GM12875 (cell line): Measurements from ENCODE around the gene RC3H1.

Experiments used
- H3K4me3 ChIP-seq: one replicate; pipeline ENCODE4 v1.5.1; 2011; ENCODE audit warnings: low read depth, low read length, control low read depth
- CTCF ChIP-seq: IDR thresholded peaks from 2 replicates; pipeline ENCODE4 v1.5.1; 2011; ENCODE audit warnings: low read depth, mild to moderate bottlenecking, control low read depth, inconsistent platforms, low read length, moderate library complexity, borderline replicate concordance; ENCODE audit not compliant: insufficient read depth

RC3H1 gene

DNA sequence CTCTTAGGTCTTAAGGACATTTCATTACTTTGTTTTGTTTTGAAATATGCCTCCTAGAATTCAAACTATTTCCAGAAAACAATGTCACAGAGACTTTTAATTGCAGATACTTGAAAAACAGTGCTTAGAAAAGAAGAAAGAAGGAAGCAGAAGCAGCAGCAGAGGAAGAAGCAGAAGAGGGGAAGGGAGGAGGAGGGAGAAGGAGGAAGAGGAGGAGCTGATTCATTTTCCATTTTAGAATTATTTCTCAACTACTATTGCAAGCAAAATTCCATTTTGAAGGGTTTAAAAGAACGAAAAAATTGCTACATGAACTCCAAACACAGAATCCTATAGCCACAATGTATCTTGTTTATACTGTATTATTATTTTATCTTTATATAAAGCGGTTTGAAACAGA lies 13.9 kb downstream of the RC3H1 start:
- TF ChIP-seq CTCF, result no peak
- no peak overlapping the region for H3K4me3 ChIP-seq

DNA sequence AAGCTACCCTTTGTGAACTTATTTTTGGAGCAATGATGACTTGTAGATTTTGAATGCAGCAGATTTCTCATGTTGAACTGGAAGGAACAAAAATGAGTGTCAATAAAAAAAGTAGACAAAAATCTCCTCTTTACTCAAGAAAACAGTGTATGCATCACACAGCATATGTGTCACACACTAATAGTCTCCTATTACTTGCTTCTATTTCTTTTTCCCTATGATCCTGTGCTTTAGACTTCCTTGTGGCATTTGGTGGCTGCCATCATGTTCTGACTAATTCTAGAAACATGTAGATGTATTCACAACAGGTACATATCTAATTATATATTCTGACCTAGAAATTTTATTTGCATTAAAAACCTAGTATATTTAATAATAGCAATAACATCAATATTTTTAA lies 14.3 kb downstream of the RC3H1 start:
- TF ChIP-seq CTCF, result no peak

GRCh38 chr1:174005032-174005431 lies 17.1 kb downstream of the RC3H1 start:
- H3K4me3 ChIP-seq, result no peak overlapping the region

More for the DNA sequence above, 14.3 kb downstream of the RC3H1 start:
- H3K4me3 ChIP-seq, result no peak overlapping the region

GRCh38 chr1:174003867-174004266 lies 18.3 kb downstream of the RC3H1 start:
- H3K4me3 ChIP-seq, result no peak overlapping the region
- TF ChIP-seq CTCF, result no peak

More at GRCh38 chr1:174005032-174005431, 17.1 kb downstream of the RC3H1 start:
- TF ChIP-seq CTCF, result no peak

DNA sequence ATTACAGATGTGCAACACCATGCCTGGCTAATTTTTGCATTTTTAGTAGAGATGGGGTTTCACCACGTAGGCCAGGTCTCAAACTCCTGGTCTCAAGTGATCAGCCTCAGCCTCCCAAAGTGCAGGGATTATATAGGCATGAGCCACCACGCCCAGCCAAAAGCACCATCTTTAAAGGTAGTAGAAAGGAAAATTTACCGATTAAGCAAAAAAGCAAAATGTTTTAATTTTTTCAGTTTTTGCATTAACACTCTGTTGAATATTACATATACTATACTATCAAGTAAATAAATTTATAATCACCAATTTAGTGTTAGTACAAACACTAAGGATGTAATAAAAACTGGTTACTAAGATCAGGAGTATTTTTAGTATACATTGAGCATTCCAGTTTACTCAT lies 20.6 kb downstream of the RC3H1 start:
- no peak for TF ChIP-seq CTCF
- H3K4me3 ChIP-seq, result no peak overlapping the region

- H3K4me3 ChIP-seq, result no peak overlapping the region
- no peak for TF ChIP-seq CTCF
Observed at GRCh38 chr1:174000371-174000770, 21.8 kb downstream of the RC3H1 start.

DNA sequence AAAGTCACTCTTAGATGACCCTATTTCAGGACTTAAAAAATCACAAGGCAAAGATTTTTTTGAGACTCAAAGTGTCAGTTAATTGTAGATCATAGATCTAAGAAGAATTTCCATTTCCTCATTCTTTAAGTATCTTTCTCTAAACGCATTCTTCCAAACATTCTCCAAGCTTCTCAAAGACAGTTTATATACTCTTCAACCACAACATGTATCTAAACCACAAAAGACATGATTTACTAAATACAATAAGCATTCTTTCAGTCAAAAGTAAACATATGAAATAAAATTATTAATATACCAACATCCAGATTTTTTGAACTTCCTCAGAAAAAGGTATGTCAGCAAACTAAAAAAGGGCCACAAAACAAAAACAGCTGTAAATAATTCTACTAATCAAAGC lies 24.4 kb downstream of the RC3H1 start:
- no peak for TF ChIP-seq CTCF

More for the DNA sequence above, 24.4 kb downstream of the RC3H1 start:
- no peak overlapping the region for H3K4me3 ChIP-seq
